ENCODE results near the gene RUNX3.
"Not testable (repeated sequence)": the region's sequence is repeated elsewhere in the genome, so short reads cannot be mapped to it uniquely, and the experiment has no call there.

Gene RUNX3

GRCh38 chr1:24930260-24931145 is at the start of gene RUNX3:
RUNX3 (minus strand) TSS chr1:24930276; CDS start chr1:24929868, 408 bp downstream.
- Histone ChIP-seq H3K9me3 (ENCODE audit: insufficient read depth, low read depth, low read length) (no peaks in the 10 kb centered on the region), H3K4me1 (ENCODE audit: insufficient read depth, low read length, poor library complexity, severe bottlenecking) (peaks cover 33% of the 10 kb centered on the region), H3K36me3 (ENCODE audit: insufficient read depth, low read length) (peaks cover 10% of the 10 kb centered on the region; the same call in 1 of the 2 replicates), H4K20me1 (ENCODE audit: insufficient read depth, low read length, poor library complexity, severe bottlenecking) (peaks cover 37% of the 10 kb centered on the region), H3K4me3 (ENCODE audit: low read length, poor library complexity, severe bottlenecking) (peak within 1 kb of the TSS; percentile 84), H3K79me2 (ENCODE audit: insufficient read depth, low read length) (peaks cover 75% of the 10 kb centered on the region), H3K4me2 (ENCODE audit: low read depth, low read length, poor library complexity, severe bottlenecking) (peak within 1 kb of the TSS; percentile 93), H3K27me3 (ENCODE audit: insufficient read depth, low read length, poor library complexity, severe bottlenecking) (no peaks in the 10 kb centered on the region), H2AFZ (ENCODE audit: low read length) (0 out of 2 replicates have a peak within 1 kb of the TSS, but pooled peaks have one; percentile 52), H3K9ac (ENCODE audit: low read depth, low read length, poor library complexity, severe bottlenecking) (peak within 1 kb of the TSS; percentile 85), H3K9me2 (replicated peaks; ENCODE audit: low read depth, low read length) (no peaks in the 10 kb centered on the region), H3F3A (ENCODE audit: low read depth) (no peaks in the 10 kb centered on the region)
- TF ChIP-seq EZH2phosphoT487 (IDR thresholded peaks at IDR 0.05; ENCODE audit: borderline replicate concordance) = no peak
- TF ChIP-seq CTCF (conservative IDR thresholded peaks at IDR 0.05; ENCODE audit: low read length) = peak; percentile 35

GRCh38 chr1:24979232-24979631 is 49.2 kb upstream of the RUNX3 start:
- H4K20me1 ChIP-seq (ENCODE audit: insufficient read depth, low read length, poor library complexity, severe bottlenecking); H3K9ac ChIP-seq (ENCODE audit: low read depth, low read length, poor library complexity, severe bottlenecking); H3F3A ChIP-seq (ENCODE audit: low read depth); H3K4me1 ChIP-seq (ENCODE audit: insufficient read depth, low read length, poor library complexity, severe bottlenecking); H3K79me2 ChIP-seq (ENCODE audit: insufficient read depth, low read length); H3K4me2 ChIP-seq (ENCODE audit: low read depth, low read length, poor library complexity, severe bottlenecking); H2AFZ ChIP-seq (ENCODE audit: low read length); H3K9me2 ChIP-seq (replicated peaks; ENCODE audit: low read depth, low read length); H3K4me3 ChIP-seq (ENCODE audit: low read length, poor library complexity, severe bottlenecking); H3K27me3 ChIP-seq (ENCODE audit: insufficient read depth, low read length, poor library complexity, severe bottlenecking); H3K36me3 ChIP-seq (ENCODE audit: insufficient read depth, low read length): not testable (repeated sequence)
- H3K9me3 ChIP-seq (ENCODE audit: insufficient read depth, low read depth, low read length) = peaks cover 14% of the 10 kb centered on the region; the same call in 1 of the 2 replicates

DNA sequence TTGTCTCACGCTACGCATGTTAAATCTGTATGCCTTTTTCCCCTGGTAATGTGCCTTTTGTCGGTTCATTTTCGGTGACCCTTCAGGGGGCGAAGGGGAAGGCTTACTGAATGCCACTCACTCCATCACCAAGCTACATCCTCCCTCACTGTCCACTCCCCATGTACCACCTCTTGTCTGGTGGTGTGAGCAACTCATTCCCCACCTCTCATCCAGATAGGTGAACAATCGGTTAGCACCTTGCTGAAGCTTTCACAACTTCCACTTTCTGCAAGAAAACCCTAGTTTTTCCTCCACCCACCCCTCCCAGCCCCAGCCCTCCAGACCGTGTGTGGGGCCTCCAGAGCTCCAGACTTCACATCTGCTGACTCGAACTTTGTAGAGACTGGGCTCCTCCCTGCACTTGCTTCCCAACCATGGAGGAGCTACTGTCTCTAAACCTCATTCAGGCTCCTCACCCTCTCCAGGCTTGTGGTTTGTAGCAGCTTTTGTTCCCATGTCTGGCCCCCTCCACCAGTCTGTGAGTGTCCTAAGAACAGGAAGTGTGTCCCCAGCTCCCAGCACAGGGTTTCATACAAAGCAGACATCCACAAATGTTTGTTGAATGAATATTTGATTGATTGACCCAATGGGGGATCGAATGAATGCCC is 48.4 kb upstream of the RUNX3 start:
- Histone ChIP-seq H3K36me3 (ENCODE audit: insufficient read depth, low read length) (no peaks in the 10 kb centered on the region), H2AFZ (ENCODE audit: low read length) (no peak overlapping the region), H3F3A (ENCODE audit: low read depth) (no peaks in the 10 kb centered on the region), H3K9me2 (replicated peaks; ENCODE audit: low read depth, low read length) (no peaks in the 10 kb centered on the region), H3K4me2 (ENCODE audit: low read depth, low read length, poor library complexity, severe bottlenecking) (no peak overlapping the region), H3K27me3 (ENCODE audit: insufficient read depth, low read length, poor library complexity, severe bottlenecking) (no peaks in the 10 kb centered on the region), H3K79me2 (ENCODE audit: insufficient read depth, low read length) (no peaks in the 10 kb centered on the region), H3K4me1 (ENCODE audit: insufficient read depth, low read length, poor library complexity, severe bottlenecking) (peaks cover 7% of the 10 kb centered on the region), H3K9me3 (ENCODE audit: insufficient read depth, low read depth, low read length) (peaks cover 14% of the 10 kb centered on the region; the same call in 1 of the 2 replicates), H3K4me3 (ENCODE audit: low read length, poor library complexity, severe bottlenecking) (no peak overlapping the region), H3K9ac (ENCODE audit: low read depth, low read length, poor library complexity, severe bottlenecking) (no peak overlapping the region), H4K20me1 (ENCODE audit: insufficient read depth, low read length, poor library complexity, severe bottlenecking) (no peaks in the 10 kb centered on the region)
- TF ChIP-seq EZH2phosphoT487 (IDR thresholded peaks at IDR 0.05; ENCODE audit: borderline replicate concordance) = no peak

DNA sequence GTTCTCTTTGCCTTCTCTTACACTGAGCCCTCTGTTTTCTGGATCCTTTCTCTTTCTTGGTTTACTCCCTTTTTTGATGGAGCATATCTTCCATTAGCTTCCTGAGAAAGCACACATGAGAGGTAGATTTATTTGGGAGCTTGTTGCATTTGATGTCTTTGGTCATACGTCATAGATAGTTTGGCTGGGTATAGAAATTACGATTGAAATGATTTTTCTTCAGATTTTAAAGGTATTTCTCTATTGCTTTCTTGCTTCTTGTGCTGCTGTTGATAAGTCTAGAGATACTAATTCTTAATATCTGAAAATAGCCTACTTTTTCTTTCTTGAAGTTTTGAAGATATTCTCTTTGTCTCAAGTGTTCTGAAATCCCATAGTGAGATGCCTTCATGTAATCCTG is 45.3 kb upstream of the RUNX3 start:
- no peak overlapping the region for H3K4me2 ChIP-seq (ENCODE audit: low read depth, low read length, poor library complexity, severe bottlenecking)
- H4K20me1 ChIP-seq (ENCODE audit: insufficient read depth, low read length, poor library complexity, severe bottlenecking) = no peaks in the 10 kb centered on the region
- H2AFZ ChIP-seq (ENCODE audit: low read length) = no peak overlapping the region
- TF ChIP-seq EZH2phosphoT487 (IDR thresholded peaks at IDR 0.05; ENCODE audit: borderline replicate concordance) (no peak), CTCF (conservative IDR thresholded peaks at IDR 0.05; ENCODE audit: low read length) (no peak)
- H3K9ac ChIP-seq (ENCODE audit: low read depth, low read length, poor library complexity, severe bottlenecking) = no peak overlapping the region
- no peaks in the 10 kb centered on the region for H3K9me2 ChIP-seq (replicated peaks; ENCODE audit: low read depth, low read length)
- H3K9me3 ChIP-seq (ENCODE audit: insufficient read depth, low read depth, low read length) = peaks cover 14% of the 10 kb centered on the region; the same call in 1 of the 2 replicates
- H3K27me3 ChIP-seq (ENCODE audit: insufficient read depth, low read length, poor library complexity, severe bottlenecking) = no peaks in the 10 kb centered on the region
- H3K4me3 ChIP-seq (ENCODE audit: low read length, poor library complexity, severe bottlenecking) = no peak overlapping the region
- H3K36me3 ChIP-seq (ENCODE audit: insufficient read depth, low read length) = no peaks in the 10 kb centered on the region
- H3K79me2 ChIP-seq (ENCODE audit: insufficient read depth, low read length) = no peaks in the 10 kb centered on the region
- peaks cover 29% of the 10 kb centered on the region for H3K4me1 ChIP-seq (ENCODE audit: insufficient read depth, low read length, poor library complexity, severe bottlenecking)
- no peaks in the 10 kb centered on the region for H3F3A ChIP-seq (ENCODE audit: low read depth)
